ENCODE measurements around the gene OR8B12.

Gene OR8B12

GRCh38 chr11:124578761-124579160 is 35.3 kb upstream of the OR8B12 start:
- Histone ChIP-seq H3K36me3 (replicated peaks; ENCODE audit: low read depth, low read length) (no peaks in the 10 kb centered on the region), H3K4me2 (ENCODE audit: low read length) (no peak overlapping the region), H3K79me2 (ENCODE audit: low read length) (no peaks in the 10 kb centered on the region), H3K27me3 (ENCODE audit: low read depth, low read length) (no peaks in the 10 kb centered on the region), H3K9ac (ENCODE audit: low read length) (no peak overlapping the region), H4K20me1 (ENCODE audit: insufficient read depth, low read length) (no peaks in the 10 kb centered on the region), H3K9me3 (ENCODE audit: insufficient read depth, low read length) (no peaks in the 10 kb centered on the region), H3K27ac (ENCODE audit: low read length) (no peak overlapping the region), H3K4me1 (ENCODE audit: low read length) (peaks cover 7% of the 10 kb centered on the region; the same call in 1 of the 2 replicates), H3K4me3 (ENCODE audit: low read length) (no peak overlapping the region), H2AFZ (ENCODE audit: low read depth, low read length) (no peak overlapping the region)
- TF ChIP-seq EZH2phosphoT487 (IDR thresholded peaks at IDR 0.05; ENCODE audit: low read depth): no peak
- TF ChIP-seq CTCF (IDR thresholded peaks at IDR 0.05; ENCODE audit: low read depth, low read length): no peak

- H2AFZ ChIP-seq (ENCODE audit: low read depth, low read length): no peak overlapping the region
- no peak overlapping the region for H3K4me3 ChIP-seq (ENCODE audit: low read length)
- H3K27me3 ChIP-seq (ENCODE audit: low read depth, low read length): no peaks in the 10 kb centered on the region
- peaks cover 7% of the 10 kb centered on the region; the same call in 1 of the 2 replicates for H3K4me1 ChIP-seq (ENCODE audit: low read length)
- H3K79me2 ChIP-seq (ENCODE audit: low read length): no peaks in the 10 kb centered on the region
- no peaks in the 10 kb centered on the region for H3K36me3 ChIP-seq (replicated peaks; ENCODE audit: low read depth, low read length)
- no peak overlapping the region for H3K9ac ChIP-seq (ENCODE audit: low read length)
- H3K9me3 ChIP-seq (ENCODE audit: insufficient read depth, low read length): no peaks in the 10 kb centered on the region
- H3K4me2 ChIP-seq (ENCODE audit: low read length): no peak overlapping the region
- no peak overlapping the region for H3K27ac ChIP-seq (ENCODE audit: low read length)
- no peaks in the 10 kb centered on the region for H4K20me1 ChIP-seq (ENCODE audit: insufficient read depth, low read length)
- TF ChIP-seq CTCF (IDR thresholded peaks at IDR 0.05; ENCODE audit: low read depth, low read length) (no peak), EZH2phosphoT487 (IDR thresholded peaks at IDR 0.05; ENCODE audit: low read depth) (no peak)
Measured at GRCh38 chr11:124577716-124578427, 34.4 kb upstream of the OR8B12 start.

GRCh38 chr11:124570160-124570559 is 26.7 kb upstream of the OR8B12 start:
- H3K36me3 ChIP-seq (replicated peaks; ENCODE audit: low read depth, low read length): no peaks in the 10 kb centered on the region
- no peaks in the 10 kb centered on the region for H3K4me1 ChIP-seq (ENCODE audit: low read length)
- H3K4me3 ChIP-seq (ENCODE audit: low read length): no peak overlapping the region
- no peak overlapping the region for H3K4me2 ChIP-seq (ENCODE audit: low read length)
- H3K27me3 ChIP-seq (ENCODE audit: low read depth, low read length): peaks cover 4% of the 10 kb centered on the region; the same call in 1 of the 2 replicates
- H3K9me3 ChIP-seq (ENCODE audit: insufficient read depth, low read length): no peaks in the 10 kb centered on the region
- H3K9ac ChIP-seq (ENCODE audit: low read length): no peak overlapping the region
- no peaks in the 10 kb centered on the region for H4K20me1 ChIP-seq (ENCODE audit: insufficient read depth, low read length)
- no peak overlapping the region for H3K27ac ChIP-seq (ENCODE audit: low read length)
- H3K79me2 ChIP-seq (ENCODE audit: low read length): no peaks in the 10 kb centered on the region
- TF ChIP-seq EZH2phosphoT487 (IDR thresholded peaks at IDR 0.05; ENCODE audit: low read depth) (no peak), CTCF (IDR thresholded peaks at IDR 0.05; ENCODE audit: low read depth, low read length) (no peak)
- H2AFZ ChIP-seq (ENCODE audit: low read depth, low read length): no peak overlapping the region

- Histone ChIP-seq H3K79me2 (ENCODE audit: low read length) (no peaks in the 10 kb centered on the region), H3K9me3 (ENCODE audit: insufficient read depth, low read length) (no peaks in the 10 kb centered on the region), H3K4me3 (ENCODE audit: low read length) (no peak within 1 kb of the TSS), H3K27ac (ENCODE audit: low read length) (no peak within 1 kb of the TSS), H2AFZ (ENCODE audit: low read depth, low read length) (no peak within 1 kb of the TSS), H3K9ac (ENCODE audit: low read length) (no peak within 1 kb of the TSS), H3K27me3 (ENCODE audit: low read depth, low read length) (peaks cover 4% of the 10 kb centered on the region; the same call in 1 of the 2 replicates), H3K36me3 (replicated peaks; ENCODE audit: low read depth, low read length) (no peaks in the 10 kb centered on the region), H3K4me1 (ENCODE audit: low read length) (no peaks in the 10 kb centered on the region), H4K20me1 (ENCODE audit: insufficient read depth, low read length) (no peaks in the 10 kb centered on the region), H3K4me2 (ENCODE audit: low read length) (no peak within 1 kb of the TSS; the same call in 1 of the 2 replicates)
- TF ChIP-seq CTCF (IDR thresholded peaks at IDR 0.05; ENCODE audit: low read depth, low read length): no peak
- TF ChIP-seq EZH2phosphoT487 (IDR thresholded peaks at IDR 0.05; ENCODE audit: low read depth): no peak
Measured at GRCh38 chr11:124569697-124570096, 26.2 kb upstream of the OR8B12 start, which contains the start of gene OR8A1. Gene OR8A1 (plus strand): TSS chr11:124569997. CDS start chr11:124570120, 123 bp downstream.
